ENCODE measurements around the gene C4orf17. TPM values are rescaled to one million over a fixed set of nuclear protein-coding genes. Genes with fewer than 3 reads are reported as not detected.

Gene C4orf17
- total RNA-seq, 1 donor from 2014 or later = not detected

DNA sequence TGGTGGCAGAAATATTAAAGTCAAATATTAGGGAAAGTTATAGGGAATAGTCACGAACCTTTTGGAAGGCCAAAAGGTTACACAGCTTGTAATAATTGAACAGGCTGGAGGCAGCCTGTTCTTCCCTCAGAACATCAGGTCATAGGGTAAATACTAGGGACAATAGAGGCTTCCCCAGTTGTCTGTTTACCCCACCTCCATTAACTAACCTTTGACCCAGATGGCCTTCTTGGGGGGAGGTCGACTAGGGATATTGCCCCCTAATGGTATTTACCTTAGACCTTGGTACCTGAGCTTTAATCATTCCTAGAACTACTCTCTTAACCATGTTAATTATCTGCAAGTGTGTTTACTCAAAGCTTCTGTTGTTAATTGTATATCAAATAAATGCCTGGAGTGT lies 26.0 kb downstream of the C4orf17 start:
- DNase-seq (ENCODE audit: low spot score) = no peak

DNA sequence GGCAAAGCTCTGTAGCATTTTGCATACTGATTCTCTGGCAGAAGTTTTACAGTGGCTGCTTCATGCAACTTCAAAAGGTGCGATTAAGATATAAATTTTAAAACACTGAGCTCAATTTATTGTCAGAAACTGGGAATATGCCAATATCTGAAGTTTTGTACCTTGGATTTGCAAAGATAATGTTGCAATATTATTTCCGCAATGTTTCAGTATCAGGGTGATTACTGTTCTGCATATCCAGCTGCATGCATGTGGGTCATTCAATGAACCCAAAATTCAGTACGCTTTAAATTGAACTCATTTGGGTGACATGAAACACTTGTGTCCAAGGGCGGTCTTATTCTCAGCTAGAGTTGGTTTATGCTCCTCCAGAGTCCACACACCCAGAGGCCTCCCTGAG lies 26.9 kb downstream of the C4orf17 start:
- no peak for DNase-seq (ENCODE audit: low spot score)

DNA sequence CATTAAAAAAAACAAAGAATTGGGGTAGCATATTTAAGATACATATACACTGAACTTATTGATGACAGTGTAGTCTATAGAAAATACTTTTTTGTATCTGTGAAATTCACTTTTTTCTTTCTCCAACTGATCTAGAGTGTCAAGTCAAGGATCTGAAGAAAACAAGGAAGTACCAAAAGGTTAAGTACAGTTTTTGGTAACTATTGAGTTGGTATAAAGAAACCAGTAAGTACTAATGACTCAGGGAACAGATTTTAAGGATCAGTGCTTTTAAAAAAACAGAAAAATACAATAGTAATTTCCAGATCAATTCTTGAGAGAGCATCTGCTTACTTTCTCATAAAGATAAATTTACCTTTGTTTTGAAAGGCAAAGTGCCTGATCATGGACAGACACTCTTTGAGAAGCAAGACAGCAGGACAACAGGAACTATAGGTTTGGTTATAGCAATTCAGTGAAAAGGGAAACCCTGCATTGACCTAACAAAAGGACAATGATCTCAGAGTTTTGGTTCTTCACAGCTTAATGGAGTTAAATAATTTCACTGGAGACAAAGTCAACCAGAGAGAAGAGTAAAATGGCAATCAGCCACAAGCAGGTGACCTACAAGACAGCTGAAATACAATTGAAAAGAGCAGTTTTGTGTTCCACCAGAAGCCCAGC lies 29.6 kb downstream of the C4orf17 start:
- DNase-seq (ENCODE audit: low spot score) = no peak

DNA sequence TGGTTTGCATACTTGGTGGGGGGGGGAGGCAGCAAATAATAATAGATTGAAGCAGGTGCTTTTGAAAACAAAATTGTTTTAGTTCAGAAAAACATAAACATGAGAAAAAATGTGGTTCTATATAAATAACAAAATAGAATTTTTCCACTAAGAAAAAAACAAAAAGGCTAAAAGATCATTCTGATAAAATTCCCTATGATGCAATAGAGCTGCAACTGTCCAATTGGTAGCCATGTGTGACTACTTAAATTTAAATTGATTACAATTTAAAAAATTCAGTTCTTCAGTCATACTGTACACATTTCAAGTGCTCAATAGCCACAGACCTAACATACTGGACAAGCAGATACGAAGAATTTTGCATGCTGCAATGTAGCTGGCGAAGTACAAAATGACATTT lies 42.1 kb downstream of the C4orf17 start:
- no peak for DNase-seq (ENCODE audit: low spot score)

DNA sequence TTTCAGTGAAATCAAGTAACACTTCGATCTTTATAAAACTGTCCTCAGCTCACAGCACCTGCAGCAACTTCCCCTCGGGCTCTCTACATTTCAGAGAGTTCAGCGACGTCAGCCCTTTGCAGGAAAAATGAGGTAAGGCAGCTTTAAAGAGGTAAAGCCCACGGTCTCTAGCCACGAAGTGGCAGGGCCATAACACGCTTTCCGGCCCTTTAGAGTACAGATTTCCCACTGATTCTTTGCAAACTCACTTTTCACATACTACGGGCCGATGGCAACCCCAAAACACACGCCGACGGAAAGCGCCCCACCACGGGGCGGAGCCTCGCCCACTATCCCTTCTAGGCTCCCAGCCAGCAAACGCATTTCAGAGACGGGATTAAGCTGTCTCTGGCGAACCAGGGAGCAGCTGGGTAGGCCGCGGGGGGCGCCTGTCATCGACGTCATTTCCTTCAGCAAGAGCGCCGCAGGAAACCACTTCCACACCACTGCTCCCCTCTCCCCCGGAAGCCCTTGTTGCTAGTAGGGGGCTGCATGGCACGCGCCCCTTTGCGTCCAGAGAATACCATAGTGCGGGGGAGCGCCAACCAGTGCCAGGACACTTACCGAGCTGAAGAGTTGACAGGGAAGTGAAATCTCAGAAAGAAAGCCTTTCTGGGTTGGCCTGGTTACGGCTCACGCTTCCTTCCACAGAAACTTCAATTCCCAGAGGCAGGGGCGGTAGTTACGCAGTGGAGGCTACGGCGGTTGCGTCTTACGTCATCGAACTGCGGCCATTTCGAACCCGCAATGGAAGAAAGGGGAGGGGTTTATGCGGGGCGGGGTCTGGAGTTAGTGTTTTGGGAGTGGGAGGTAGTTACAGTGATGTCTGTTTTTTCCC lies 52.7 kb downstream of the C4orf17 start, which contains the start of gene TRMT10A:
TSS of gene TRMT10A (minus strand) at position 730 of the 877 bp plus-strand sequence. CDS start 4,701 bp downstream, outside the sequence.
- DNase-seq (ENCODE audit: low spot score) = peak; percentile 97

DNA sequence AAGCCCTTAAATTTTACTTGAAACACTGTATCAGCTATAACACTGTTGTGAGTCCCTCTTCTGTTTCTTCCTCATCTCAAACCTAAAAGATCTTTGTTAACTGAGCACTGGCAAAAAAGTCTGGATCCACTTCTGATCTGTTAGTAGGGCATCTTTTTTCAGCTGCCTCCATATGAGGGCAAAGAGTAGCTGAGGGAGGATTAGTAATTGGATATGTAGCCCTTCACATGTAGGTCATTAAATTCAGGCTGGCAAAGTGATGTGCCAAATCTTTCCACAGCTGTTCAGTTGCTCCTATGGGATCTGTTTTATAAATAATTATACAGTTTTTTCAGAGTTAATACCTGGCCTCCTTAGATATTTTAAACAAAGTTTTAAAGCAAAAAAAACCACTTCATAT lies 54.1 kb downstream of the C4orf17 start:
- DNase-seq (ENCODE audit: low spot score) = no peak

DNA sequence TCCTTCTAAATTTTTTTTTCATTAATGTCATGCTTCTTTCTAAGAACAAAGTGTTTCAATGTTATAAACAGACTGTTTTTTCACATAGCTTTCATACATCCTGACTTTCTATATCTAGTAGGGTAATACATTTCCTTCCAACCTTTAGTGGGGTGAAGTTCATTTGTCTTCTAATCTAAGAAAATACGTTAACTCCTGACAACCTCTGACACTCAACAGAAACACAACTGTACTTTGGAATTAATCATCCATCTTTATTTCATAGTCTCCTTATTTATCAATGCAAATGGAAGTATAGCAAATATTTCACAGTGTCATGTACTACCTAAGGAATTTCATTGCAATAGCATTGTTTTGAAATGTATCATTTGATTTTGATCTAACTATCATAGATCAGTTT lies 61.1 kb downstream of the C4orf17 start:
- DNase-seq (ENCODE audit: low spot score) = no peak

DNA sequence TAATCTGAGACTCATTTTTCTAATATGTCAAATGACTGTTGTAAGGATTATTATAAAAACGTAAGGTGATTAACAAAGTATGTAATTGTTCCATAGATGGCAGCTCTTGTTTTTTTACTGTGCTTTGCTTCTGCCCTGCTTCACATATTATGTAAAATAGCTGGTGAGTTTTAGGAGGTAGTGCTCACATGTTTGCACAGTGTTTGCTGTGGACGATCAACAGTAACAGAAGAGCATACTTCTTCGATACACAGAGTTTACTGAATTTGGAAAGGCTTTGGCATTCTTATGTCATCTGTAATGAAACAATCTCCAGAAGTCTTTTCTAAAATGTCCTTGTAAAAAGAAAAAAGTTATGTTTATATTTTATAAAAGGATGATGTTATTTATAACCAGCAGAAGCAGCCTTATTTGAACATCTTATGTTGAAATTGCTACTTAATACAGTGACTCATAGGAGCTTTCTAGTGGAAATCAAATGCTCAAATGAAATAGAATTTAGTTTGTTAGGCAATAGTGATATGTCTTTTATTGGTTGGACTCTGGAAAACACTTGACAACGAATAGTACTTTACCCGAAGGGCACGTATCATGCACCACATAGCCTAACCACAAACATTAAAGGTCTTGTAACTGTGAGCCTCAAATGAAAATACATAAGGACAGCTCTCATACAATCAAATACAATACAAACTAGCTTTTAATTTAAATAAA lies 61.9 kb downstream of the C4orf17 start:
- no peak for DNase-seq (ENCODE audit: low spot score)

DNA sequence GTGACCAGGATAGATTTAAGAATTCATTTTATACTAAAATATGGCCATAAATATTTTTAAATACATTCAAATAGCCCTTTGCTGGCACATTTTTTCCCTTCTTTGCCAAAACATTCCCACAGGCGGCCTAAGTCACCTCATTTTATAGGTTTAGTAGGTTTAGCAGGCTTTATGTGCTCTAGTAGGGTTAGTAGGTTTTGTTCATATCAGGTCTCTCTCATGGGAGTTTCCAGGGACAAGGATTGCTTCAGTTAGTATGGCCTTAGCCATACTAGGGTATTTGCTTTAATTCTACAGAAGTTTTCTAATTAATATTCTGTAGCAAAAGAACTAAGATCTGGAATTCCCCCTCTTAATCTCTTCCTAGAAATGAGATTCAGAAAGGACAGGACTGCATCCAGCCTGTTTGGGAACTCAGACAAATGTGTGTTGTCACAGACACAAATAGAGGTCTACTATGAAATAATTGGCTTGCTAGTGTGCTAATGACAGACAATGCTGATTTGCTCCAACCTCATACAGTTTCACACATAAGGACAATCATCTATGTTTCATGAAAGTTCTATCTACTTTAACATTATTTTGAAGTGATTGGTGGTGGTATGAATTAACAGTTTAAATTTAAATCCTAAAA lies 63.0 kb downstream of the C4orf17 start:
- DNase-seq (ENCODE audit: low spot score) = no peak

DNA sequence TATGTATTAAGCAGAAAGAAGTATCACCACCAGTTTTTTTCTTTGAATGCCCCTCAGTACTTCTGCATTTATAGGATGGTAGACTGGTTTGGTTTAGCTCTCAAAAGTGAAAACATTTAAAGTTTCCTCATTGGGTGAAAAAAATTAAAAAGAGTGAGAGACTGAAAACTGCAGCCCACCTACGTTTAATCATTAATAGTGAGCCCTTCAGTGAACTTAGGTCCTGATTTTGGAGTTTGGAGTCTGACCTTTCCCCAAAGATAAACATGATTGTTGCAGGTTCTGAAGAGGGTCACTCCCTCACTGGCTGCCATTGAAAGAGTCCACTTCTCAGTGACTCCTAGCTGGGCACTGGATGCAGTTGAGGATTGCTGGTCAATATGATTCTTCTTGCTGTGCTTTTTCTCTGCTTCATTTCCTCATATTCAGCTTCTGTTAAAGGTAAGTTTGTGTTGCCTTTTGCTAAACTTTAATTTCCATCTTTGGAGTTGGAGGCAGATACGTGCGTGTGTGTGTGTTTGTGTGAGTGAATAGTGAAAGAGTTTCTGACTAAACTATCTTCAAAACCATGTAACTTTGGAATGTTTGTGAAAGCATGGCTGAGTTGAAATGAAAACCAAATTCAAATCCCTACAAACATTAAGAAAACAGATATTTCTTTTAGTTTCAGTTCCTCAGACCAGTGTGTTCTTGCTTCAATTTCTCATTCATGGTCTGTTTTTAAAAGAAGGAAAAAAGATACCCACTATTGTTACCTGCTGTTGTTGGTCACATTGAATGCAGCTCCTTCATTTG lies 63.9 kb downstream of the C4orf17 start, which contains the start of gene MTTP:
TSS of gene MTTP (plus strand) at position 295 of the 795 bp plus-strand sequence. CDS start at position 381, 86 bp downstream.
- DNase-seq (ENCODE audit: low spot score) = no peak

DNA sequence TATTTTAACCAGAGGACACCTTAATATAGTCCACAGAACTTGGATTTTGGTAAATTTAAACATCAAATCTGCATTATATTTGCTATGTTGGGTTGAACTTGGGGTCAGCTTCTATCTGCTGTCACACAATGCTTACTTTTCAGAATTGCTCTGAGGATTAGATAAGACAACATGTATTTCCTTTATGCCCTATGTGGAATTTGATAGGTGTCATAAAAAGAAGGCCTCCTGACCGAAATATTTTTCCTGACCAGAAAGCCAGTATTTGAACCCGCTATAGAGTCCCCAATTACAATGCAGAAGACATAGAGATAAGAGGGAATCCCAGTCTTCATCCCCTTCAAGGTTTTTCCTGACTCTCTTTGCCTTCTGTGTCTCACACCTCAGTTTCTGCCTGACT lies 67.9 kb downstream of the C4orf17 start:
- DNase-seq (ENCODE audit: low spot score) = no peak

DNA sequence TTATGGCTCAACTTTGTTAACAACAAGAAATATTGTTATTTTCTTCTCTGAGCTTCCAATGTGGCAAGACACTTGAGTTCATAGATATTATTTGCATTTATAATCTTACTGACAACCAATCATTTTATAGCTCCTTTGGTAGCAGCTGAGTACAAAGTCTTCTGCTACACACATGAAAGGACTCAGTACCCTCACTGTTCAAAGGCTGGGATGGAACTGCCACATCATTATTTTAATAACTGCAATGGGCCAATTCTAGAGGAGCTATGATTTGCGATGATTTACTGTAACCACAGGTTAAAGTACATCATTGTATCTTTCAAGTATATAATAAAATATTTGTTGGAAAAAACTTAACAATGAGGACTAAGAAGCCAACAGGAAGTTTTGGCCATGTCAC lies 74.7 kb downstream of the C4orf17 start:
- DNase-seq (ENCODE audit: low spot score) = no peak

DNA sequence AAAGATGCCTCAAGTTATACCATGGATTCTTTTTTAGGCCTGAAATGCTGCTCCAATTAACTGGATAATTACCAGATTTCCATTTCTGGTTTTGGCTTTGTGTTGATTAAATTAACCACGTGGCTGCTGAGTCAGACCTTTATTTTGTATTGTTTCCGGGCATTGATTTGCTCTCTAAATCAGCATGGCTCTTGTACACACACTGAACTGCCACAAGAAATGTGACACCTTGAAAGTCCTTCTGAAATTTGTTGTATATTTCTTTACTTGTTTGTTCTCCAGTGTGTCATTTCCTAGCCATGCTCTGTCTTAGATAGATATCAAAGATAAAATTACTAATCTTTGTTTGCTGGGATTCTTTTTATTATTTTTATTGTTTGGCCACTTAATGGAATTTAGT lies 75.5 kb downstream of the C4orf17 start:
- DNase-seq (ENCODE audit: low spot score) = no peak

DNA sequence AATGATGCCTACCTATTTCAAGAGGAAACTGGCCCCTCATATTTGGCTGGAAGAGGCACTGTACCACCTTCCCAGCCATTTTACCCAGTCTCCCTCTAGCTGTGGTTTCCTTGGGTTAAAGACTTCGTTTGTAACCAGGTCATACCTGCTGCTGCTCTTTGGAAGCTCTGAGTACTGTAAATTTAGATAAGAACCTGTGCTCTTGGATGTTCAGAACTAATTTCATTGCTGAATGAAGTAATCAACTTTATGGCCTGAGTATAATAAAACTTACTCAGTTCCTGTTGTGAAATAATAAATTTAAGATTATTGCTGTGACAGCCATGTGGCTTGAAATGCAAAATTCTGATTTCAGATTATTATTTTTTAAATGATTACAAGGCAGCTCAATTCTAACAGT lies 76.0 kb downstream of the C4orf17 start:
- DNase-seq (ENCODE audit: low spot score) = no peak

DNA sequence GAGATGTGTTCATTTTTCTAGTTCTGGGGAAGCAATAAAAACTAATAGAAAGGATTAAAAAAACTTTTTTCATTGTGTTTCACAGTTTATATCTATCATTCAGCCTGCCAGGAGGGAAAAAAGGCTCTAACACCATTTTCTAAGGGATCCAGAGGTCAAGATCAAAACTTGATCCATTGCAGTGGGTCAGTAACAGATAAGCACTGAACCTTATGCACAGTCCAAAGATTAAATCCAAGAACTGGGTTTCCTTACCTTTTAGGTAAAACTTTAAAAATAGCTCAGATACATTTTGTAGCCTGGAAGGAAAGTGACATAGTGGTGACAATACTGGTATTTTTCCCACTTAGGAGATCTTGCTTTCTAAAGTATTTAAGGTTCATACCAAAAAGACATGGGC lies 76.5 kb downstream of the C4orf17 start:
- no peak for DNase-seq (ENCODE audit: low spot score)

DNA sequence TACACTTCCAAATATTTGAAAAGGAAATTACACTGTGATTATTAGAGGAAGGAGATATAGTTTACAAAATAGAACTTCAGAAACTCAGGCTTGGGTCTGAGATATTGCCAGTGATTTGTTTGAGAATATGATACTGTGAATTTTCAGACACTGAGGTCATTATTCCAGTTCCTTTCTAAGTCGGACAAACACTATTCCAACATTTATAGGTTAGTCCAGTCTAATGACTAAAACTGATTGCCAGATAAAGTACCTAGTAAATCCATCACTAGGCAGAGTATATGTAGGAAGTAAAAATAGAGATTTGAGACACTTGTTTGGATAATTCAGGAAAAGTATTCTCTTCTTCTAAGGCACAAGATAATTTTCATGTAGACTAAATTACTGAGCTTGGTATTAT lies 77.0 kb downstream of the C4orf17 start:
- no peak for DNase-seq (ENCODE audit: low spot score)

DNA sequence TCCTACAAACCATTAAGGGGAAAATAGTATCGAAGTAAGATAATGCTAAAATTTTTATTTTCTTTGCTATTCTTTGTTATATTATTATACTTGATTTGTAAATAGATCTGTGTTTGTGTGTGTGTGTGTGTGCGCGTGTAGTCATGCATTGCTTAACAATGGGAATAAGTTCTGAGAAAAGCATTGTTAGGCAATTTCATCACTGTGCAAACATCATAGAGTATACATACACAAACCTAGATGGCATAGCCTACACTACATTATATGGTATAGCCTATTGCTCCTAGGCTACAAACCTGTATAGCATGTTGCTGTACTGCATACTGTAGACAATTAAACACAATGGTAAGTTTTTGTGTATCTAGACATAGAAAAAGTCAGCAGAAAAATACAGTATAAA lies 80.9 kb downstream of the C4orf17 start:
- DNase-seq (ENCODE audit: low spot score) = no peak

Data from ureter (tissue), 1 donor.